Keratinocyte (primary cell): ENCODE measurements around the gene SLC4A9. TPM values are rescaled to one million over a fixed set of nuclear protein-coding genes. Genes with fewer than 3 reads are reported as not detected.

Source experiments
- DNase-seq: peaks from one replicate; pipeline ENCODE4 v3.0.0-alpha.2; 2011; ENCODE audit warnings: low read depth, missing footprints, low spot score
- FAIRE-seq: peaks from 2 replicates; lab custom pipeline; 2011; peaks lifted over from hg19 to GRCh38; lab: Jason Lieb, UNC
- H2AFZ ChIP-seq: 2 replicates; pipeline ENCODE4 v1.6.0; 2012; ENCODE audit warnings: low read length, control low read depth, inconsistent platforms; ENCODE audit not compliant: control insufficient read depth
- H3K27ac ChIP-seq: 2 replicates; pipeline ENCODE4 v1.5.1; 2011; ENCODE audit warnings: low read length; ENCODE audit not compliant: control insufficient read depth, insufficient read depth
- H3K27me3 ChIP-seq: 3 replicates; pipeline ENCODE4 v1.6.0; 2011; ENCODE audit warnings: low read length; ENCODE audit not compliant: control insufficient read depth, insufficient read depth; ENCODE audit errors: extremely low read depth
- H3K36me3 ChIP-seq, 2 experiments: 2 replicates in 1 of 2; 3 replicates in 1 of 2; pipeline ENCODE4 v1.5.1; 2011; ENCODE audit warnings: low read length in 2 of 2, mild to moderate bottlenecking in 1 of 2; ENCODE audit not compliant: control insufficient read depth in 2 of 2, insufficient read depth in 2 of 2; ENCODE audit errors: extremely low read depth in 1 of 2
- H3K4me1 ChIP-seq: 3 replicates; pipeline ENCODE4 v1.5.1; 2011; ENCODE audit warnings: low read length; ENCODE audit not compliant: control insufficient read depth, insufficient read depth; ENCODE audit errors: extremely low read depth
- H3K4me2 ChIP-seq: 3 replicates; pipeline ENCODE4 v1.6.0; 2011; ENCODE audit warnings: low read depth, low read length; ENCODE audit not compliant: control insufficient read depth, insufficient read depth; ENCODE audit errors: extremely low read depth
- H3K4me3 ChIP-seq, 3 experiments: fragments of 200-600 bp in 1 of 3; sonication (generic) in 1 of 3; 2 replicates in 2 of 3; 3 replicates in 1 of 3; pipeline ENCODE4 v1.5.1; 2011 to 2016; ENCODE audit warnings: low read length in 3 of 3, mild to moderate bottlenecking in 3 of 3, control low read depth in 2 of 3, inconsistent platforms in 1 of 3, low read depth in 1 of 3, mixed read lengths in 1 of 3, mixed run types in 1 of 3, moderate library complexity in 1 of 3; ENCODE audit not compliant: control insufficient read depth in 2 of 3, insufficient read depth in 2 of 3; ENCODE audit errors: extremely low read depth in 1 of 3
- H3K79me2 ChIP-seq: 2 replicates; pipeline ENCODE4 v1.6.0; 2012; ENCODE audit warnings: low read length; ENCODE audit not compliant: control insufficient read depth, insufficient read depth
- H3K9ac ChIP-seq: 3 replicates; pipeline ENCODE4 v1.6.0; 2011; ENCODE audit warnings: low read length; ENCODE audit not compliant: control insufficient read depth, insufficient read depth; ENCODE audit errors: extremely low read depth
- H3K9me1 ChIP-seq: 3 replicates; pipeline ENCODE4 v1.6.0; 2011; ENCODE audit warnings: low read length; ENCODE audit not compliant: control insufficient read depth, insufficient read depth; ENCODE audit errors: extremely low read depth
- H3K9me3 ChIP-seq: 2 replicates; pipeline ENCODE4 v1.5.1; 2012; ENCODE audit warnings: low read depth, low read length; ENCODE audit not compliant: control insufficient read depth
- H4K20me1 ChIP-seq: 3 replicates; pipeline ENCODE4 v1.6.0; 2011; ENCODE audit warnings: low read length; ENCODE audit not compliant: control insufficient read depth, insufficient read depth; ENCODE audit errors: extremely low read depth
- CTCF ChIP-seq, 3 experiments: IDR thresholded peaks in 1 of 3; conservative IDR thresholded peaks in 1 of 3; optimal IDR thresholded peaks in 1 of 3; 2 replicates in 2 of 3; 3 replicates in 1 of 3; pipeline versions ENCODE3 to v1.5.1; 2011; ENCODE audit warnings: low read length in 3 of 3, mild to moderate bottlenecking in 3 of 3, moderate library complexity in 2 of 3, control low read depth in 1 of 3, inconsistent platforms in 1 of 3; ENCODE audit not compliant: insufficient read depth in 2 of 3; ENCODE audit errors: extremely low read depth in 1 of 3
- EZH2 ChIP-seq: IDR thresholded peaks from one replicate; pipeline ENCODE4 v1.6.1; 2012; ENCODE audit warnings: inconsistent platforms, mild to moderate bottlenecking, low read length, moderate library complexity
- dilution Hi-C: fragments of 300-500 bp; cut with MboI; formaldehyde crosslinking; loops from one replicate; pipeline ENCODE4 v1.7.0; 2020; ENCODE audit warnings: low sequenced_read_pairs; ENCODE audit not compliant: extremely low pct_ligation_motif_present
- polyA plus RNA-seq, 5 experiments: library from polyadenylated mRNA; depleted of rRNA in 3 of 5; stranded (reverse) in 3 of 5; stranded (forward) in 1 of 5; unstranded in 1 of 5; fragments of >200 nt; gene quantifications; 1 replicate in 1 of 5; 2 replicates in 3 of 5; 3 replicates in 1 of 5; pipeline versions ENCODE4 v1.2.1 to v1.2.3, GENCODE V29; 2011 to 2012; ENCODE audit warnings: missing spikeins in 2 of 5, low read depth in 1 of 5, low replicate concordance in 1 of 5

SLC4A9 gene
- polyA plus RNA-seq, 1 donor (not counting 4 experiments of a cell fraction or from before 2014, with no cell fraction given), result 0.07 TPM

DNA sequence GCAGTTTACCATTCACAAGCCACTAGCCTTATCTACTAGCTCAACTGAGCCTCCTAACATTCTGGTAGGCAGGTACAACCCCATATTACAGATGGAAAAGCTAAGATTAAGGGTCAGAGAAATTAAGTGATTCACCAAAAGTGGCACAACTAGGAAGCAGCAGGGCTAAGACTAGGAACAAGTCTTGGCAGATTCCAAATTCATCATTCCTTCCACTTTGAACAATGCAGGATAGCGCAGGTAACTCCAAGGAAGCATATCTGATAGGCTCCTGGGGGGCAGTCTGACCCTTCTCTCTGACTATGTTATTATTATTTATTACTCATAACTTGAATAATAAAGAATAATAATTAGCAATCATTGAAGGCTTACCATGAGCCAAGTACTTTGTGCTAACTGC lies 22.1 kb upstream of the SLC4A9 start:
- H3K4me3 ChIP-seq, result no peak overlapping the region
- H3K9me3 ChIP-seq, result no peaks in the 10 kb centered on the region
- no peaks in the 10 kb centered on the region for H3K27me3 ChIP-seq
- H4K20me1 ChIP-seq, result peaks cover 15% of the 10 kb centered on the region
- dilution Hi-C loops, result no loop called here
- H3K9me1 ChIP-seq, result peaks cover 15% of the 10 kb centered on the region
- DNase-seq (no peak), FAIRE-seq (peak; percentile 71)
- peaks cover 53% of the 10 kb centered on the region for H3K4me1 ChIP-seq
- H3K27ac ChIP-seq, result peak overlapping the region; percentile 47
- TF ChIP-seq CTCF (optimal IDR thresholded peaks at IDR 0.05 in 1 of 3, IDR thresholded peaks at IDR 0.05 in 1 of 3, conservative IDR thresholded peaks at IDR 0.05 in 1 of 3; ENCODE audit: extremely low read depth in 1 of 3, insufficient read depth in 2 of 3, low read length in 3 of 3), result no peak
- no peak for TF ChIP-seq EZH2
- no peak overlapping the region for H3K9ac ChIP-seq
- peaks cover 45 to 76% of the 10 kb centered on the region in 2 experiments for H3K36me3 ChIP-seq
- H2AFZ ChIP-seq, result no peak overlapping the region
- peaks cover 34% of the 10 kb centered on the region for H3K79me2 ChIP-seq
- peak overlapping the region; percentile 48 for H3K4me2 ChIP-seq

DNA sequence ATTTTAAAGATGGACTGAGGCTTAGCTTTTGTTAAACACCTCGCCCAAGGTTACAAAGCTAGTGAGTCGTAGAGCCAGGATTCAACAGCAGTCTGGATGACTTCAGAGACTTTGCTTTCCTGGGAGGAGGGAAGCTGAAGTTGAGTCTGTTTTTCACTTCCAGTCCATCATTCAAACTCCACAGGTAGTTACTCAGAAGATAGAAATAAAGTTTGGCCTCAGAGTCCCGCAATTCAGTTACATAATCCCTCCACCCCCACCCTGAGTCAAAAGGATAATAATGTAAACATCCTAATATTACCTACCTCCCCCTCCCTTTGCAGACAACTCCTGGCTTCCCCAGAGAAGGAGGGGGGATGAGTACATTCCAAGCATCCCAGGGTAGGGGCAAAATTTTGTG lies 21.7 kb upstream of the SLC4A9 start:
- Histone ChIP-seq H3K9me1 (peaks cover 14% of the 10 kb centered on the region), H3K4me1 (peaks cover 58% of the 10 kb centered on the region), H3K4me3 (peak overlapping the region in 1 of 3 experiments; percentile 21), H4K20me1 (peaks cover 15% of the 10 kb centered on the region), H3K27me3 (no peaks in the 10 kb centered on the region), H3K9me3 (no peaks in the 10 kb centered on the region), H2AFZ (no peak overlapping the region), H3K27ac (peak overlapping the region; percentile 47), H3K9ac (no peak overlapping the region), H3K79me2 (peaks cover 37% of the 10 kb centered on the region), H3K4me2 (peak overlapping the region; percentile 48), H3K36me3 (peaks cover 43 to 76% of the 10 kb centered on the region in 2 experiments)
- TF ChIP-seq CTCF (optimal IDR thresholded peaks at IDR 0.05 in 1 of 3, IDR thresholded peaks at IDR 0.05 in 1 of 3, conservative IDR thresholded peaks at IDR 0.05 in 1 of 3; ENCODE audit: extremely low read depth in 1 of 3, insufficient read depth in 2 of 3, low read length in 3 of 3), result no peak
- no peak for TF ChIP-seq EZH2
- dilution Hi-C loops, result no loop called here
- FAIRE-seq (peak; percentile 61), DNase-seq (no peak)
